ENCODE results near the gene NADSYN1.
"Not testable (repeated sequence)": the region's sequence is repeated elsewhere in the genome, so short reads cannot be mapped to it uniquely, and the experiment has no call there.

NADSYN1 gene

DNA sequence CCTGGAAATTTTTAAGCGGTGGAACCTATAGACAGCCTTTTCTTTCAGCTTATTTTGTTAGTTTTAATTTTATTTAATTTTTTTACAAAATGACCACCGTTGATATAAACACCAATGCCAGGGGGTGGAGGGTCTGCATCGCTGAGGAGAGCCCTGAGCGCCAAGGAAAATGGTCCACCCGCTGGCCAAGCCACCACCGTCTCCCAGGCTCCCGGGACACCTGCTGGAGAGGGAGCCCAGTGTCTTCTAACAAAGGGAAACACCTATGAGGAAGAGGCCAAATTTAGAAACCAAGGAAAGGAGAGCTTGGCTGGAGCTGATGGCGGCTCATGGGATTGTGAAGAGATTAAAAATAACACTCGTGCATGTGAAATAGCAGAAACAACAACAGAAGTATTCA is 84.5 kb downstream of the NADSYN1 start:
- no peak for DNase-seq (ENCODE audit: low spot score)
- in situ Hi-C loops (cut with MboI; ENCODE audit: low sequenced_read_pairs, unreplicated experiment) = no loop called here
- TF ChIP-seq, protein P1, sequence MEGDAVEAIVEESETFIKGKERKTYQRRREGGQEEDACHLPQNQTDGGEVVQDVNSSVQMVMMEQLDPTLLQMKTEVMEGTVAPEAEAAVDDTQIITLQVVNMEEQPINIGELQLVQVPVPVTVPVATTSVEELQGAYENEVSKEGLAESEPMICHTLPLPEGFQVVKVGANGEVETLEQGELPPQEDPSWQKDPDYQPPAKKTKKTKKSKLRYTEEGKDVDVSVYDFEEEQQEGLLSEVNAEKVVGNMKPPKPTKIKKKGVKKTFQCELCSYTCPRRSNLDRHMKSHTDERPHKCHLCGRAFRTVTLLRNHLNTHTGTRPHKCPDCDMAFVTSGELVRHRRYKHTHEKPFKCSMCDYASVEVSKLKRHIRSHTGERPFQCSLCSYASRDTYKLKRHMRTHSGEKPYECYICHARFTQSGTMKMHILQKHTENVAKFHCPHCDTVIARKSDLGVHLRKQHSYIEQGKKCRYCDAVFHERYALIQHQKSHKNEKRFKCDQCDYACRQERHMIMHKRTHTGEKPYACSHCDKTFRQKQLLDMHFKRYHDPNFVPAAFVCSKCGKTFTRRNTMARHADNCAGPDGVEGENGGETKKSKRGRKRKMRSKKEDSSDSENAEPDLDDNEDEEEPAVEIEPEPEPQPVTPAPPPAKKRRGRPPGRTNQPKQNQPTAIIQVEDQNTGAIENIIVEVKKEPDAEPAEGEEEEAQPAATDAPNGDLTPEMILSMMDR (IDR thresholded peaks at IDR 0.05; ENCODE audit: borderline replicate concordance, control extremely low read depth, extremely low read depth, insufficient read depth, missing control alignments) = no peak

DNA sequence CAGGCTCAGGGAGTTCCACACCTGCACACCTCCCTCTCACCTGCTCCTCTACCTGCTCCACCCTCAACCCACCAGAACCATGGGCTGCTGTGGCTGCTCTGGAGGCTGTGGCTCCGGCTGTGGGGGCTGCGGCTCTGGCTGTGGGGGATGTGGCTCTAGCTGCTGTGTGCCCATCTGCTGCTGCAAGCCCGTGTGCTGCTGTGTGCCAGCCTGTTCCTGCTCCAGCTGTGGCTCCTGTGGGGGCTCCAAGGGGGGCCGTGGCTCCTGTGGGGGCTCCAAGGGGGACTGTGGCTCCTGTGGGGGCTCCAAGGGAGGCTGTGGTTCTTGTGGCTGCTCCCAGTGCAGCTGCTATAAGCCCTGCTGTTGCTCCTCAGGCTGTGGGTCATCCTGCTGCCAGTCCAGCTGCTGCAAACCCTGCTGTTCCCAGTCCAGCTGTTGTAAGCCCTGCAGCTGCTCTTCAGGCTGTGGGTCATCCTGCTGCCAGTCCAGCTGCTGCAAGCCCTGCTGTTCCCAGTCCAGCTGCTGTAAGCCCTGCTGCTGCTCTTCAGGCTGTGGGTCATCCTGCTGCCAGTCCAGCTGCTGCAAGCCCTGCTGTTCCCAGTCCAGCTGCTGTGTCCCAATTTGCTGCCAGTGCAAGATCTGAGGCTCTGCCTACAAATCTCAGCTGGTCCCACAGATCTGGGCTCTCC is 85.1 kb downstream of the NADSYN1 start, which contains the start of gene KRTAP5-8:
Gene KRTAP5-8 (plus strand): TSS at position 49 of the 689 bp plus-strand sequence. CDS start 31 bp downstream, at position 80.
- in situ Hi-C loops (cut with MboI; ENCODE audit: low sequenced_read_pairs, unreplicated experiment); DNase-seq (ENCODE audit: low spot score): not testable (repeated sequence)

DNA sequence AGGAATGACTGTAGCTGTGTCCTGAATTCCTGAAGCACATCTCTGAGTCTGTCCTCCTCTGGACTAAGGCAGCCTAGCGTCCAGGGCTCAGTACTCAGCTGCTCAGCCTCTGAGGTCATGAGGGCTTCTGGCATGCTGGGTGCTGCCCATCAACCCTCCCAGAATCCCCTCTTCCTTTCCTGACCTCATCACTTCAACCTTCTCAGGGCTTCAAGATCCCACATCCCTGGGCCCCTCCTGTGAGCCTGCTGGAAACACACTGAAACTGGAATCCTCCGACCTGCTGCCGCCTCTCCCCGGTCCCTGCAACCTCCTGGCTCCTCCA is 85.6 kb downstream of the NADSYN1 start:
- no peak for DNase-seq (ENCODE audit: low spot score)
- TF ChIP-seq, protein P1 (IDR thresholded peaks at IDR 0.05; ENCODE audit: borderline replicate concordance, control extremely low read depth, extremely low read depth, insufficient read depth, missing control alignments) = no peak
- in situ Hi-C loops (cut with MboI; ENCODE audit: low sequenced_read_pairs, unreplicated experiment) = no loop called here

DNA sequence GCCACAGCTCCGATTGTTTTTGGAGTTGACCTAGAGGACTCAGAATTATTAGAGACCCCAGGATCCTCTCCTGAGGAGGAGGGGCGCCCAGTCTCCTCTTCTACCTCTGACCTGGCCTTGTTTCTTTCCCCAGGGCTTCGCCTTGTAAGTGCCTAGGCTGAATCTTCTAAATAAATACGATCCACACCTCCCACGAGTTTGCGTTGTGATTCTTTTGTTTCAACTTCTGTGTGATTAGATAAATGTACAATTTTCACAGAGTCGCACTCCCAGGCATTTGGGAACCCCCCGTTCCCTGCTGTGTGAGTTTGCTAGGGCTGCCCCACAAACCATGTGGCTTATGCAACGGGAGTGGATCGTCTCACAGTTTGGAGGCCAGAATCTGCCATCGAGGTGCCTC is 86.0 kb downstream of the NADSYN1 start:
- TF ChIP-seq, protein P1 (IDR thresholded peaks at IDR 0.05; ENCODE audit: borderline replicate concordance, control extremely low read depth, extremely low read depth, insufficient read depth, missing control alignments) = no peak
- in situ Hi-C loops (cut with MboI; ENCODE audit: low sequenced_read_pairs, unreplicated experiment) = no loop called here
- no peak for DNase-seq (ENCODE audit: low spot score)

DNA sequence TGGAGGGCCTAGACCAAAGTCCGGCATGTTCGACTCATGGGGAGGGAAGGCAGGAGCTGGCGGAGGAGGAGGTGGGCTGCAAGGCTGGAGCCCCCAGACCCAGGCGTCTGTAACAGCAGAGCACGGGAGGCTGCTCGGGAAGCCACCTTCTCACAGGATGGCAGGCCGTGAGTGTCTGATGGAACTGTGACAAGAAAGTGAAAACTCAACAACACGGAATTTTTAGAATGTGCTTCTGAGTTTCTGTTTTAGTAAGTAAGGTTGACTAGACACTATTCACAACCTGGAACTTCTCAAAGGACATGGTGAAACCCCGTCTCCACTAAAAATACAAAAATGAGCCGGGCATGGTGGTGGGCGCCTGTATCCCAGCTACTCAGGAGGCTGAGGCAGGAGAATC is 87.0 kb downstream of the NADSYN1 start:
- in situ Hi-C loops (cut with MboI; ENCODE audit: low sequenced_read_pairs, unreplicated experiment) = not testable (repeated sequence)
- peak; percentile 68 for DNase-seq (ENCODE audit: low spot score)

DNA sequence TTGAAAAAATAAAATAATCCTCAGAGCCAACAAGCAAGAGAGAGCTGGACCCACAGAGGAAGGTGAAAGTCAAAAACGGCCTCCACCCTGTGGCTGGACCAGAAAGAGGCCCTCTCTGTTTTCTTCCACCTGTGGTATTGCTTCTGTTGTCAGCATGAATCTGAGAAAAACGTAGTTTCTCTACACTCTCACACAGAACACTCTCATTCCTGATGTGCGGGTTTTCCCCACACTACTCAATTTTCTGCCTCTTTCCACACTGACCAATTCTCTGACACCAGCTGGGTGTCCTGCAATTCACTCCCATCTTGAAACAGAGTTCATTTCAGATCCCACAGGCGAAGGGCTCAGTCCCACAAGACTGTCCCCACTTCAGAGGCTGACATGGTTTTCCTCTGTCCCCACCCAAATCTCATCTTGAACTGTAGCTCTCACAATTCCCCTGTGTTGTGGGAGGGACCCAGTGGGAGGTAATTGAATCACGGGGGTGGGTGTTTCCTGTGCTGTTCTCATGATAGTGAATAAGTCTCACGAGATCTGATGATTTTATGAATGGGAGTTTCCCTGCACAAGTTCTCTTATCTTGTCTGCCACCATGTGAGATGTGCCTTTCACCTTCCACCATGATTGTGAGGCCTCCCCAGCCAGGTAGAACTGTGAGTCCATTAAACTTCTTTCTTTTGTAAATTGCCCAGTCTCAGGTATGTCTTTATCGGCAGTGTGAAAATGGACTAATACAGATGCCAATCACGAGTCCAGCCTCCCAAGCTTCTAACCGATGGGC is 87.7 kb downstream of the NADSYN1 start:
- peak; percentile 60 for DNase-seq (ENCODE audit: low spot score)
- in situ Hi-C loops (cut with MboI; ENCODE audit: low sequenced_read_pairs, unreplicated experiment) = not testable (repeated sequence)

DNA sequence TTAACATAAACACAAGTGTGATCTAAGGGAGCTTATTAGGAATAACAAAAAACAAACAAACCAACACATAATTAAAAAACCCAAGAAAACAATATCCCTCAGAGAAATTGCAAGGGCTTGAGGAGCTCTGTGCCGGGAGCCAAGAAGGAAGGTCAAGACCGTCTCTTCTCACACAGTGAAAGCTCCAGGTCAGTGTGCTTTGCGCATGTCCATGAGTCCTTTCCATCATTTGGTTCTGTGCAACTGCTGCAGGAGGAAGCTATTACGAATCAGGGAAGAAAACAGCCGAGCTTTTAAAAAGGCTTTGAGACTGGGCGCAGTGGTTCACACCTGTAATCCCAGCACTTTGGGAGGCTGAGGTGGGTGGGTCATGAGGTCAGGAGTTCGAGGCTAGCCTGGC is 89.4 kb downstream of the NADSYN1 start:
- TF ChIP-seq, protein P1 (IDR thresholded peaks at IDR 0.05; ENCODE audit: borderline replicate concordance, control extremely low read depth, extremely low read depth, insufficient read depth, missing control alignments) = no peak
- in situ Hi-C loops (cut with MboI; ENCODE audit: low sequenced_read_pairs, unreplicated experiment) = no loop called here
- DNase-seq (ENCODE audit: low spot score) = no peak

DNA sequence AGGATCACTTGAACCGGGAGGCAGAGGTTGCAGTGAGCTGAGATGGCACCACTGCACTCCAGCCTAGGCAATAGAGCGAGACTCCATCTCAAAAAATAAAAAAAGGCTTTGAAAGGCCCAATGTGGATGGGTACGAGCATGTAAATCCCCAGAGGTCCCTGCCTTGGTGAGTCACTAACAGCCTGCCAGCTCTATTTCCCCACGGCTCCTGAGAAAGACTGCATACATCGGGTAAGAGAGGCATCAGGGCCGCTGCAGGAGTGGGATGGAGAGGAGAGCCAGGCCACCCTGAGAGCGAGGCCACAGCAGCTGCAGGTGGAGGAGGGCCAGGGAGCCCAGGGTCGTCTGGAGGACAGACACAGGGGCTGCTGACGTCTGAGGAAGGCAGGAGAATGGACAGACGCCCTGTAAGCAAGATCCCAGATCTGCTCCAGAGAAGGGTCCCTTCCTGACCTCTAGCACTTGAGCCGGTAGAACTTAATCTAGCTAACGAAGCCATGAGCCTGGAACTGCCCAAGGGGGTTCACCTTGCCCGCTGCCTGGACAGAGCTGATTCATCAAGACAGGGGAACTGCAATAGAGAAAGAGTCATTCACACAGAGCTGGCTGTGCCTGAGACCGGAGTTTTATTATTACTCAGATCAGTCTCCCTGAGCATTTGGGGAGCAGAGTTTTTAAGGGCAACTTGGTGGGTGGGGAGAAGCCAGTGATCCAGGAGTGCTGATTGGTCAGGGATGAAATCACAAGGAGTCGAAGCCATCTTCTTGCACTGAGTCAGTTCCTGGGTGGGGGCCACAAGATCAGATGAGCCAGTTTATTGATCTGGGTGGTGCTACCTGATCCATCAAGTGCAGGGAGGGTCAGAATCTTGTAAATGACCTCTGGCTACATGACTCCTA is 90.1 kb downstream of the NADSYN1 start:
- TF ChIP-seq, protein P1 (IDR thresholded peaks at IDR 0.05; ENCODE audit: borderline replicate concordance, control extremely low read depth, extremely low read depth, insufficient read depth, missing control alignments) = no peak
- in situ Hi-C loops (cut with MboI; ENCODE audit: low sequenced_read_pairs, unreplicated experiment) = no loop called here

More for the DNA sequence above, 90.1 kb downstream of the NADSYN1 start:
- DNase-seq (ENCODE audit: low spot score) = no peak
